Left kidney (tissue), 2 donors: ENCODE results near the gene ZNF664. TPM values are rescaled to one million over a fixed set of nuclear protein-coding genes. Genes with fewer than 3 reads are reported as not detected.

ENCODE experiments used
- DNase-seq: peaks from one replicate; pipeline ENCODE4 v3.0.0-alpha.2; 2013
- polyA plus RNA-seq: library from polyadenylated mRNA; unstranded; fragments of 120-200 nt; gene quantifications from one replicate; pipeline ENCODE4 v1.2.1, GENCODE V29; 2013; ENCODE audit not compliant: insufficient read length

The ZNF664 gene
- polyA plus RNA-seq, 1 donor: 188 TPM

GRCh38 chr12:124057691-124058090 is 84.7 kb downstream of the ZNF664 start:
- no peak for DNase-seq

DNA sequence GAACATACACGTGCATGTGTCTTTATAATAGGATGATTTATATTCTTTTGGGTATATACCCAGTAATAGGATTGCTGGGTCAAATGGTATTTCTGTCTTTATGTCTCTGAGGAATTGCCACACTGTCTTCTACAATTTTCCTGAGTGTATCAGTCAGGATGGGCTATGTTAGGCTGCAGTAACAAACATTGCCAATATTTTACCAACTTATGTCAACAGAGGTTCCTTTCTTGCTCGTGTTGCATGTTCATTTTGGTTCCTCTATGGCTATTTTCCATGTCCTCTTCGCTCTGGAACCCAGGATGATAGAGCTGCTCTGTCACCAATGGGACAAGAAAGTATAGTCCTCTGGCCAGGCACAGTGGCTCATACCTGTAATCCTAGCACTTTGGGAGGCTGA is 86.7 kb downstream of the ZNF664 start:
- DNase-seq: no peak

Other genes with a start within 250 kb of the ZNF664 start
- 7.5 TPM for gene DNAH10, start 210.9 kb upstream of the ZNF664 start, polyA plus RNA-seq
- gene CCDC92, start 384 bp upstream of the ZNF664 start, polyA plus RNA-seq: 50.4 TPM